Endothelial cell of umbilical vein (primary cell): ENCODE data around the gene BHLHE41. TPM values are rescaled to one million over a fixed set of nuclear protein-coding genes. Genes with fewer than 3 reads are reported as not detected.

Experiments
- BruUV-seq: library from RNA; stranded (reverse); fragments of 400-500 nt; replicated peaks from 2 replicates; lab custom pipeline; 2021; lab: Mats Ljungman, UMichigan
- CTCF ChIA-PET: fragments of 300-600, 350-600 bp; sonication (Branson Sonifier 250); formaldehyde crosslinking; loops from one replicate; lab custom pipeline; 2021; ENCODE audit warnings: antibody characterized with exemption, inconsistent platforms; lab: Charles Lee
- POLR2A ChIA-PET: fragments of 300-600, 350-600 bp; sonication (Branson Sonifier 250); formaldehyde crosslinking; loops from one replicate; lab custom pipeline; 2021; ENCODE audit warnings: antibody characterized with exemption, inconsistent platforms; lab: Charles Lee
- DNase-seq: peaks from one replicate; pipeline ENCODE4 v3.0.0-alpha.2; 2011; ENCODE audit warnings: low read depth, low spot score
- FAIRE-seq: peaks from 2 replicates; lab custom pipeline; 2011; peaks lifted over from hg19 to GRCh38; lab: Jason Lieb, UNC
- H2AFZ ChIP-seq: 2 replicates; pipeline ENCODE4 v1.6.0; 2012; ENCODE audit warnings: low read depth, low read length, control low read depth, inconsistent platforms
- H3K27ac ChIP-seq: 2 replicates; pipeline ENCODE4 v1.5.1; 2011; ENCODE audit warnings: low read depth, mild to moderate bottlenecking, control low read depth, low read length, moderate library complexity; ENCODE audit not compliant: insufficient read depth
- H3K27me3 ChIP-seq, 2 experiments: 2 replicates each; pipeline versions ENCODE4 v1.6.0 to v1.6.1; 2011; ENCODE audit warnings: low read length in 2 of 2, mixed read lengths in 1 of 2; ENCODE audit not compliant: control insufficient read depth in 2 of 2, insufficient read depth in 2 of 2
- H3K36me3 ChIP-seq, 2 experiments: 2 replicates in 1 of 2; 3 replicates in 1 of 2; pipeline ENCODE4 v1.5.1; 2011; ENCODE audit warnings: low read length in 2 of 2, mild to moderate bottlenecking in 1 of 2, moderate library complexity in 1 of 2; ENCODE audit not compliant: control insufficient read depth in 2 of 2, insufficient read depth in 2 of 2; ENCODE audit errors: extremely low read depth in 1 of 2
- H3K4me1 ChIP-seq: 3 replicates; pipeline ENCODE4 v1.5.1; 2011; ENCODE audit warnings: mild to moderate bottlenecking, low read length; ENCODE audit not compliant: control insufficient read depth, insufficient read depth; ENCODE audit errors: extremely low read depth
- H3K4me2 ChIP-seq: 2 replicates; pipeline ENCODE4 v1.6.1; 2011; ENCODE audit warnings: low read length, control low read depth, mixed read lengths; ENCODE audit not compliant: insufficient read depth
- H3K4me3 ChIP-seq, 3 experiments: fragments of 200-600 bp in 1 of 3; sonication (generic), shearing (Covaris generic) in 1 of 3; replicated peaks in 1 of 3; 2 replicates each; pipeline ENCODE4 v1.5.1; 2011 to 2016; ENCODE audit warnings: control low read depth in 3 of 3, low read length in 3 of 3, mild to moderate bottlenecking in 2 of 3, inconsistent platforms in 1 of 3, low read depth in 1 of 3, moderate library complexity in 1 of 3; ENCODE audit not compliant: insufficient read depth in 1 of 3
- H3K79me2 ChIP-seq: 2 replicates; pipeline ENCODE4 v1.6.0; 2012; ENCODE audit warnings: low read length, inconsistent platforms; ENCODE audit not compliant: control insufficient read depth, insufficient read depth
- H3K9ac ChIP-seq: replicated peaks from 2 replicates; pipeline ENCODE3; 2011; ENCODE audit warnings: low read length, control low read depth; ENCODE audit not compliant: insufficient read depth; ENCODE audit errors: extremely low read depth
- H3K9me1 ChIP-seq: replicated peaks from 3 replicates; pipeline ENCODE4 v1.6.0; 2011; ENCODE audit warnings: mild to moderate bottlenecking, low read length; ENCODE audit not compliant: control insufficient read depth, insufficient read depth; ENCODE audit errors: extremely low read depth
- H3K9me3 ChIP-seq: replicated peaks from 2 replicates; pipeline ENCODE4 v1.5.1; 2012; ENCODE audit warnings: low read length, inconsistent platforms; ENCODE audit not compliant: control insufficient read depth, insufficient read depth
- H4K20me1 ChIP-seq: replicated peaks from 2 replicates; pipeline ENCODE3; 2011; ENCODE audit warnings: mild to moderate bottlenecking, low read length; ENCODE audit not compliant: control insufficient read depth, insufficient read depth; ENCODE audit errors: extremely low read depth
- CTCF ChIP-seq, 2 donors: IDR thresholded peaks; 1 replicate in 1 of 2; 2 replicates in 1 of 2; pipeline ENCODE4 v1.5.1; 2011; ENCODE audit warnings: low read length in 2 of 2, mild to moderate bottlenecking in 2 of 2, moderate library complexity in 2 of 2, control low read depth in 1 of 2, inconsistent platforms in 1 of 2, low read depth in 1 of 2; ENCODE audit not compliant: insufficient read depth in 1 of 2; ENCODE audit errors: extremely low read depth in 1 of 2
- EZH2 ChIP-seq: IDR thresholded peaks from 2 replicates; pipeline ENCODE4 v1.6.1; 2012; ENCODE audit warnings: borderline replicate concordance, low read depth, mild to moderate bottlenecking, moderate library complexity, low read length, inconsistent platforms; ENCODE audit not compliant: severe bottlenecking
- FOS ChIP-seq: IDR thresholded peaks from 2 replicates; pipeline ENCODE4 v1.6.1; 2011; ENCODE audit warnings: mild to moderate bottlenecking, low read length, moderate library complexity, borderline replicate concordance; ENCODE audit not compliant: insufficient read depth
- GATA2 ChIP-seq: IDR thresholded peaks from 2 replicates; pipeline ENCODE4 v1.7.0; 2011; ENCODE audit warnings: low read depth, mild to moderate bottlenecking, moderate library complexity, mixed read lengths, low read length; ENCODE audit not compliant: insufficient read length, insufficient read depth
- JUN ChIP-seq: IDR thresholded peaks from 2 replicates; pipeline ENCODE4 v1.6.1; 2011; ENCODE audit warnings: borderline replicate concordance, low read depth; ENCODE audit not compliant: insufficient read length, insufficient read depth
- MAX ChIP-seq: IDR thresholded peaks from 2 replicates; pipeline ENCODE4 v1.6.1; 2011; ENCODE audit not compliant: insufficient read depth, insufficient read length
- MYC ChIP-seq: IDR thresholded peaks from one replicate; pipeline ENCODE4 v1.6.1; 2011; ENCODE audit warnings: mild to moderate bottlenecking, low read depth, low read length
- POLR2A ChIP-seq: IDR thresholded peaks from 2 replicates; pipeline ENCODE4 v1.6.1; 2012; ENCODE audit warnings: low read depth, mild to moderate bottlenecking, control low read depth, low read length
- POLR2AphosphoS5 ChIP-seq: IDR thresholded peaks from 2 replicates; pipeline ENCODE4 v1.6.1; 2012; ENCODE audit warnings: low read depth, mild to moderate bottlenecking, control low read depth, low read length, moderate library complexity; ENCODE audit not compliant: insufficient read depth
- dilution Hi-C: fragments of 300-500 bp; cut with MboI; formaldehyde crosslinking; loops from one replicate; pipeline ENCODE4 v1.15.0; 2019; ENCODE audit warnings: low sequenced_read_pairs; ENCODE audit not compliant: extremely low pct_ligation_motif_present
- intact Hi-C: fragments of 100-400 bp; cut with micrococcal nuclease; formaldehyde crosslinking; loops from one replicate; pipeline ENCODE4 v1.10.0; 2022
- polyA plus RNA-seq, 4 experiments: library from polyadenylated mRNA; depleted of rRNA in 3 of 4; stranded (reverse) in 3 of 4; unstranded in 1 of 4; fragments of >200 nt; gene quantifications; 2 replicates each; pipeline versions ENCODE4 v1.2.1 to v1.2.3, GENCODE V29; 2011 to 2012; ENCODE audit warnings: missing spikeins in 1 of 4
- total RNA-seq: library from RNA; stranded (reverse); gene quantifications from 2 replicates; pipeline ENCODE4 v1.2.3, GENCODE V29; 2021

The BHLHE41 gene
- total and polyA plus RNA-seq, 2 donors (not counting 3 experiments of a cell fraction or from before 2014, with no cell fraction given), result 0.12 to 0.24 TPM

- H3K4me2 ChIP-seq, result no peak overlapping the region
- no peak overlapping the region for H2AFZ ChIP-seq
- FAIRE-seq, result no peak
- intact Hi-C loops, result no loop called here
- H3K4me3 ChIP-seq, result no peak overlapping the region
- CTCF ChIA-PET, result interaction anchor here (0.6 to 1.3 kb wide), 2 partner anchors 10 to 54 kb away, joined by 3 to 4 read pairs; no protein-coding TSS in a partner anchor
- H3K79me2 ChIP-seq, result no peaks in the 10 kb centered on the region
- BruUV-seq, result no TSS peak
- no peaks in the 10 kb centered on the region for H3K36me3 ChIP-seq
- H3K9me3 ChIP-seq, result no peaks in the 10 kb centered on the region
- no peak overlapping the region for H3K27ac ChIP-seq
- POLR2A ChIA-PET, result no interaction called here
- no peaks in the 10 kb centered on the region for H3K27me3 ChIP-seq
- no peaks in the 10 kb centered on the region for H3K9me1 ChIP-seq
- dilution Hi-C loops, result no loop called here
- H3K4me1 ChIP-seq, result peaks cover 13% of the 10 kb centered on the region
- TF ChIP-seq MAX, result no peak
- TF ChIP-seq CTCF (IDR thresholded peaks at IDR 0.05; ENCODE audit: extremely low read depth in 1 of 2, insufficient read depth in 1 of 2, low read depth in 1 of 2, low read length in 2 of 2), result no peak
- no peak for TF ChIP-seq JUN
- H4K20me1 ChIP-seq, result no peaks in the 10 kb centered on the region
- H3K9ac ChIP-seq, result no peak overlapping the region
- DNase-seq, result no peak
Observed at GRCh38 chr12:26112703-26113147, 12.1 kb downstream of the BHLHE41 start.

GRCh38 chr12:26112232-26112631, 12.6 kb downstream of the BHLHE41 start:
- no peaks in the 10 kb centered on the region for H3K79me2 ChIP-seq
- H3K4me3 ChIP-seq, result no peak overlapping the region
- no peak overlapping the region for H3K9ac ChIP-seq
- H3K27me3 ChIP-seq, result no peaks in the 10 kb centered on the region
- no peaks in the 10 kb centered on the region for H3K9me1 ChIP-seq
- H4K20me1 ChIP-seq, result no peaks in the 10 kb centered on the region
- H3K4me2 ChIP-seq, result no peak overlapping the region
- POLR2A ChIA-PET, result no interaction called here
- dilution Hi-C loops, result no loop called here
- intact Hi-C loops, result no loop called here
- DNase-seq, result no peak
- no peak for FAIRE-seq
- H2AFZ ChIP-seq, result no peak overlapping the region
- peaks cover 13% of the 10 kb centered on the region for H3K4me1 ChIP-seq
- no peaks in the 10 kb centered on the region for H3K36me3 ChIP-seq
- H3K9me3 ChIP-seq, result no peaks in the 10 kb centered on the region
- H3K27ac ChIP-seq, result no peak overlapping the region
- TF ChIP-seq POLR2A, result no peak
- TF ChIP-seq POLR2AphosphoS5, result no peak
- no peak for TF ChIP-seq GATA2
- TF ChIP-seq EZH2, result no peak
- TF ChIP-seq MAX, result no peak
- no peak for TF ChIP-seq JUN
- no peak for TF ChIP-seq CTCF (IDR thresholded peaks at IDR 0.05; ENCODE audit: extremely low read depth in 1 of 2, insufficient read depth in 1 of 2, low read depth in 1 of 2, low read length in 2 of 2)
- TF ChIP-seq MYC, result no peak
- TF ChIP-seq FOS, result no peak
- CTCF ChIA-PET, result interaction anchor here (0.6 to 1.3 kb wide), 2 partner anchors 9 to 53 kb away, joined by 3 to 4 read pairs; no protein-coding TSS in a partner anchor
- no TSS peak for BruUV-seq
